ENCODE data around the gene EYA4.

DNA sequence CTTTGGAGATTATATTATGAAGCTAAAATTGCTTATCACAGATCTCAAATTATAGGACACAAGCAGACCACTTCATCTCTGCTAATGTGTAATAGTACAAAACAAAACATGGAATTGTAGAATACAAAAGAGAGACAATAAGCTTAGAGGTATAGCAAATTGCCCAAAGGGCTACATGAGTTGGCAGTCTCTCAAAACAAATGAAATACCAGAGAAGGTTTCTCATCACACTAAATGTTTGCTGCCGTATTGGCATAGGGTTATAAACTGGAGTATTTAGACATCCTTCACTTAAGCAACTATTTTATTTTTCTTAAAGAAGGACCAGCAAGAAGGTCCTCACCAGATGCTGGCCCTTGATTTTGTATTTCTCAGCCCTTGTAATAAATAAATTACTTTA is 5.9 kb upstream of the EYA4 start:
- TF ChIP-seq POLR2A (IDR thresholded peaks at IDR 0.05) (no peak), POLR2AphosphoS5 (IDR thresholded peaks at IDR 0.05) (no peak)
- TF ChIP-seq, protein P1, sequence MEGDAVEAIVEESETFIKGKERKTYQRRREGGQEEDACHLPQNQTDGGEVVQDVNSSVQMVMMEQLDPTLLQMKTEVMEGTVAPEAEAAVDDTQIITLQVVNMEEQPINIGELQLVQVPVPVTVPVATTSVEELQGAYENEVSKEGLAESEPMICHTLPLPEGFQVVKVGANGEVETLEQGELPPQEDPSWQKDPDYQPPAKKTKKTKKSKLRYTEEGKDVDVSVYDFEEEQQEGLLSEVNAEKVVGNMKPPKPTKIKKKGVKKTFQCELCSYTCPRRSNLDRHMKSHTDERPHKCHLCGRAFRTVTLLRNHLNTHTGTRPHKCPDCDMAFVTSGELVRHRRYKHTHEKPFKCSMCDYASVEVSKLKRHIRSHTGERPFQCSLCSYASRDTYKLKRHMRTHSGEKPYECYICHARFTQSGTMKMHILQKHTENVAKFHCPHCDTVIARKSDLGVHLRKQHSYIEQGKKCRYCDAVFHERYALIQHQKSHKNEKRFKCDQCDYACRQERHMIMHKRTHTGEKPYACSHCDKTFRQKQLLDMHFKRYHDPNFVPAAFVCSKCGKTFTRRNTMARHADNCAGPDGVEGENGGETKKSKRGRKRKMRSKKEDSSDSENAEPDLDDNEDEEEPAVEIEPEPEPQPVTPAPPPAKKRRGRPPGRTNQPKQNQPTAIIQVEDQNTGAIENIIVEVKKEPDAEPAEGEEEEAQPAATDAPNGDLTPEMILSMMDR (IDR thresholded peaks at IDR 0.05 in 8 of 11, conservative IDR thresholded peaks at IDR 0.05 in 3 of 11) = no peak
